Testis (tissue), 2 donors: ENCODE data around the gene PIEZO2.

ENCODE experiments used
- POLR2A ChIP-seq: fragments of 450-650 bp; IDR thresholded peaks from one replicate; pipeline ENCODE4 v1.6.1; 2017; ENCODE audit warnings: antibody characterized with exemption, mild to moderate bottlenecking, moderate library complexity
- TF ChIP-seq, protein P1 (sequence below), 3 experiments: fragments of 450-650 bp in 2 of 3; fragments of 200-600 bp in 1 of 3; sonication (generic) in 1 of 3; IDR thresholded peaks; one replicate each; pipeline ENCODE4 v1.5.1; 2016 to 2019; ENCODE audit warnings: antibody characterized with exemption in 3 of 3, mild to moderate bottlenecking in 2 of 3, moderate library complexity in 1 of 3

DNA sequence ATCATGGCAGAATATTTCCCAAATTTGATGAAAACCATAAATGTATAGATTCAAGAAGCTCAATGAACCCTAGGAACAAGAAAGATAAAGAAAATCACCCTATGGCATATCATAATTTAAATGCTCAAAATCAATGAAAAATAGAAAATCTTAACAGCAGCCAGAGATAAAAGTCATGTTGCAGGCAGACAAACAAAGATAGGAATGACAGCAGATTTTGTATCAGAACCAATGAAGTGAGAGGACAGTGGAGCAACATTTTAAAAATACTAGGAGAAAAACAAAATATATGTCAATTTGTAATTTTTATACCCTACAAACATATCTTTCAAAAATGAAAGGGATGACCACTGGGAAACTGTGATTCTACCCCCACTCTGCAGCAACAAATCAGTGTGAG lies 203.3 kb downstream of the PIEZO2 start:
- TF ChIP-seq POLR2A = no peak
- TF ChIP-seq, protein P1, sequence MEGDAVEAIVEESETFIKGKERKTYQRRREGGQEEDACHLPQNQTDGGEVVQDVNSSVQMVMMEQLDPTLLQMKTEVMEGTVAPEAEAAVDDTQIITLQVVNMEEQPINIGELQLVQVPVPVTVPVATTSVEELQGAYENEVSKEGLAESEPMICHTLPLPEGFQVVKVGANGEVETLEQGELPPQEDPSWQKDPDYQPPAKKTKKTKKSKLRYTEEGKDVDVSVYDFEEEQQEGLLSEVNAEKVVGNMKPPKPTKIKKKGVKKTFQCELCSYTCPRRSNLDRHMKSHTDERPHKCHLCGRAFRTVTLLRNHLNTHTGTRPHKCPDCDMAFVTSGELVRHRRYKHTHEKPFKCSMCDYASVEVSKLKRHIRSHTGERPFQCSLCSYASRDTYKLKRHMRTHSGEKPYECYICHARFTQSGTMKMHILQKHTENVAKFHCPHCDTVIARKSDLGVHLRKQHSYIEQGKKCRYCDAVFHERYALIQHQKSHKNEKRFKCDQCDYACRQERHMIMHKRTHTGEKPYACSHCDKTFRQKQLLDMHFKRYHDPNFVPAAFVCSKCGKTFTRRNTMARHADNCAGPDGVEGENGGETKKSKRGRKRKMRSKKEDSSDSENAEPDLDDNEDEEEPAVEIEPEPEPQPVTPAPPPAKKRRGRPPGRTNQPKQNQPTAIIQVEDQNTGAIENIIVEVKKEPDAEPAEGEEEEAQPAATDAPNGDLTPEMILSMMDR (IDR thresholded peaks at IDR 0.05) = no peak
